GM13976 (cell line): ENCODE data around the gene PC.

Experiments used
- DNase-seq: peaks from one replicate; pipeline ENCODE4 v3.0.0; 2012; ENCODE audit warnings: low spot score
- CTCF ChIP-seq: IDR thresholded peaks from 2 replicates; pipeline ENCODE4 v1.5.1; 2012; ENCODE audit warnings: borderline replicate concordance, mild to moderate bottlenecking; ENCODE audit not compliant: insufficient read depth; ENCODE audit errors: extremely low read depth, missing control alignments, control extremely low read depth
- in situ Hi-C: fragments of 300-500 bp; cut with MboI; formaldehyde crosslinking; loops from one replicate; pipeline ENCODE4 v1.12.0; 2022; ENCODE audit warnings: low sequenced_read_pairs, mixed read lengths, inconsistent platforms; ENCODE audit not compliant: unreplicated experiment

Gene PC

GRCh38 chr11:66882561-66883015 is 75.6 kb downstream of the PC start:
- DNase-seq = no peak
- in situ Hi-C loops = no loop called here
- no peak for TF ChIP-seq CTCF

GRCh38 chr11:66881927-66882452 is 76.2 kb downstream of the PC start:
- no peak for DNase-seq
- no peak for TF ChIP-seq CTCF
- in situ Hi-C loops = no loop called here

- TF ChIP-seq CTCF = no peak
- DNase-seq = no peak
- in situ Hi-C loops = no loop called here
Observed at GRCh38 chr11:66881451-66881835, 76.7 kb downstream of the PC start.

GRCh38 chr11:66880496-66881450 is 77.4 kb downstream of the PC start:
- DNase-seq = no peak
- no peak for TF ChIP-seq CTCF
- in situ Hi-C loops = no loop called here

- no peak for DNase-seq
- no peak for TF ChIP-seq CTCF
- in situ Hi-C loops = no loop called here
Observed at GRCh38 chr11:66879999-66880398, 78.2 kb downstream of the PC start.

- in situ Hi-C loops = no loop called here
- no peak for DNase-seq
- no peak for TF ChIP-seq CTCF
Observed at GRCh38 chr11:66879583-66879982, 78.6 kb downstream of the PC start.
